ENCODE data around the gene MARK3. TPM values are rescaled to one million over a fixed set of nuclear protein-coding genes. Genes with fewer than 3 reads are reported as not detected.
"Not testable (repeated sequence)": the region's sequence is repeated elsewhere in the genome, so short reads cannot be mapped to it uniquely, and the experiment has no call there.

MARK3 gene
- total RNA-seq, 1 donor from 2014 or later, result 75.7 TPM

DNA sequence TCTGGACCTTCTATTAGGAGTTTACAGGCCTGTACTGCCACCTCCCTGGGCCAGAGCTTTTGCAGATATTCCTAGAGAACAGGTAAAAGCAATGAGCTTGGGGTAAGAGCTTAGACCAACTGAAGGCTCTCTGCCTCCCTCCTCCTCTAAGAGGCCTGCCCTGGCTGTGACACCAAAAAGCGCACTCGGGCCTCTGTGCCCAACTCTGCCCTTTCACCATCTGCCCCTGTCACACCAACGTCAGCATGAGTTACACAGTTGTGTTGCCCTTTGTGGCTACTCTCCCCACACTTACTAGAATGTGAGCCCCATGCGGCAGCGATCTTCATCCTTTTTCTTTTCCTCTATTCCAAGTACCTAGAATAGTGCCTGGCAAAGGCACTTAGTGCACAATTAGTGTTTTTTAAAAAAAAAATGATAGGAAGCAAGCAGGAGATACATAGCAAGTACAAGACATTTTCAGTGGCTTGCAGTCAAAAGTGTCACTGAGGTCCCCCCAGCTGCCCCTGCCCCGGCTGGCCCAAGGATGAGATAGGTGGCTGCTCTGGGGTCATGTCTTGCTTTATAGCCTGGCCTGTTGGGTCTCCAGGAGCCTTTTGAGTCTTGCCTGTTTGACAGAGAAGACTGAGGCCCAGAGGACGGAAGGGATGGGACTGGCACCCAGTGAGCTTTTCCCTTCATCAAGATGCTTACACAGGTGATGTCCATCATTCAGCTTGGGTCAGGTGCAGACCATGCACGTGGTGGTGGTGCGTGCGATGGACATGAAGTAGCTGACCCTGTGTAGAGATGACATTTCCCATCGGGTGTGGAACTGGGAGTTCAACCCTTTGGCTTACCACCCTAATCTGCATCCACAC, 124.9 kb downstream of the MARK3 start:
- DNase-seq (ENCODE audit: extremely low read depth, low read depth, low spot score), result no peak

- DNase-seq (ENCODE audit: extremely low read depth, low read depth, low spot score), result no peak
These were observed 125.8 kb downstream of the MARK3 start for GRCh38 chr14:103510724-103511693.

DNA sequence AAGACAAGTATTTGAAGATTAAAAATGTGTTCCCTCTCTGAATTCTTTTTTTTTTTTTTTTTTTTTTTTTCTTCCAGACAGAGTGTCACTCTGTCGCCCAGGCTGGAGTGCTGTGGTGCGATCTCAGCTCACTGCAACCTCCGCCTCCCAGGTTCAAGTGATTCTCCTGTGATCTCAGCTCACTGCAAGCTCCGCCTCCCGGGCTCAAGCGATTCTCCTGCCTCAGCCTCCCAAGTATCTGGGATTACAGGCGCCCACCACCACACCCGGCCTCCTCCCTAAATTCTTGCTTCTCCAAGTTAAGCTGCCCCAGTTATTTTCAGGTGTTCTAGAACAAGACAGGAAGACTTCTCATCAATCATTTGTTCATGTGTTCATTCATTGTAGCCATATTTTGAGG, 127.0 kb downstream of the MARK3 start:
- not testable (repeated sequence) for DNase-seq (ENCODE audit: extremely low read depth, low read depth, low spot score)

GRCh38 chr14:103512701-103513611, 127.7 kb downstream of the MARK3 start:
- no peak for DNase-seq (ENCODE audit: extremely low read depth, low read depth, low spot score)

DNA sequence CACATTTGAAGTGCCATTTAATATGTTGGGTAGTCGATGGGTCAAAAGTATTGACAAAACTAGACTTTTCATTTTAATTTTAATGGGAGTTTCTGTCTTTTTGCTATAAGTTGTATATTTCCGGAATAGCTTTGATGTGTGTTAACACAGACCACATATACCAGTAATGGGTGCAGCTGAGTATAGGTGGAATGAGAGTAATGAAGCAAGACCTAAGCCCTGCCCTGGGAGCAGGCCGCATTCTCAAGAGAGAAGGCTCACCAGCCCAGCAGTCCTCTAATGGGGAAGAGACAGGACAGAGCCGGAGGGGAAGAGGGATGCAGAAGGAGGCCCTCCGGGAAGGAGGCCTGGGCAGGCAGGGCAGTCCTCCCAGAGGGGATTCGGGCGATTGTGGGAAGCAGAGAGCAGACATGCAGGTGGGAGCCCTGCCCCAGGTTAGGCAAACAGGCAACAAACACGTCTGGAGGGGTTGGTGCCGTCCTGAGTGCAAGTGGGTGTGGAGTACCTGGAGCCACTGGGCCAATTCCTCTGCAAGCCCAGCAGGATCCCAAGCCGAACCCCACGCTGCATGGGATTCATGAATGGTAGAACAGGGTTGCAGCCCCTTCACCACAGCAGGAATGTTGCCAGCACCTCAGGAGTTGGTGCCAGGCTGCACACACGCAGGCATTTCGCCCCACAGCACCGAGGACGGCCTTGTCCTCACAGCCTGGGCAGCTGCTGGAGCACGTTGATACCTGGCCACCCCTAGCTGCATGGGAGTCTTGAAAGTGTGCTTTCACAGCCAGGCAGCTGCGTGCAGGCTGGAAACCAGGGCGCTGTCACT, 129.6 kb downstream of the MARK3 start:
- DNase-seq (ENCODE audit: extremely low read depth, low read depth, low spot score), result no peak

DNA sequence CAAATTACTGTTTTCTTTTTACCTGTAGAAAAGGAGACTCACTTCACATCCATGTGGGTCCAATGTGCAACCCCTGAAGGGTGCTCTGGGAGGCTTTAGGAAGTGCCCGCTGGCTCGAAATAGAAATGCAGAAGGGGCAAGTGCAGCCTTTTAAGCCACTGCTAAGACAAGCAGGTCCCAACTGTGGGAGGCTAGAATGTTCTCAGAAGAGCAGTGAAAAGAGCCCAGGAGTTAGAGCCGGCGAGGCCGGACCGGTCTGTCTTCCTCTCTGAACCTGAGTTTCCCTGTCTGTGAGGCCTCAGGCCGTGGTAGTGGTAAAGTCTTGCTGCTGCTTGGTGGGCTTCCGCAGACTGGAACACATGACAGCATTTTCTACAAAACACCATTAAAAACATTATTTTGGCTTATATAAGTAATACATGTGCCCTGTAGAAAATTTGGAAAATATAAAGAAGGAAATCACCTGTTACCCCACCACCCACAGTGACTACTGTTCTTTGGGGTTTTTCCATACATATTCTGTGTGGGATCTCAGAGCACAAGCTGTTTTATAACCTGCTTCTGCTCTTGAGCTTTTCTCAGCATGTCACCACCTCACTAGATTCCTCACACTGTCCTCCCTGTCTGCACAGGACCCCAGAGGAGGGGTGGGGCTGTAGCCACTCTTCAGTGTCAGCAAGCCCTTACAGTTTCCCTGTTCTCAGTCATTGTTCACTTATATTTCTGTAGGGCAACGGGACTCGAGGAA, 131.4 kb downstream of the MARK3 start:
- no peak for DNase-seq (ENCODE audit: extremely low read depth, low read depth, low spot score)

- no peak for DNase-seq (ENCODE audit: extremely low read depth, low read depth, low spot score)
These were observed 132.0 kb downstream of the MARK3 start for GRCh38 chr14:103517174-103517566.

GRCh38 chr14:103517721-103518421, 132.7 kb downstream of the MARK3 start:
- DNase-seq (ENCODE audit: extremely low read depth, low read depth, low spot score), result no peak

- no peak for DNase-seq (ENCODE audit: extremely low read depth, low read depth, low spot score)
These were observed 133.3 kb downstream of the MARK3 start for GRCh38 chr14:103518422-103519042.

GRCh38 chr14:103519043-103519836, 134.0 kb downstream of the MARK3 start:
- DNase-seq (ENCODE audit: extremely low read depth, low read depth, low spot score), result no peak

- DNase-seq (ENCODE audit: extremely low read depth, low read depth, low spot score), result no peak
These were observed 134.6 kb downstream of the MARK3 start for GRCh38 chr14:103519837-103520212.

DNA sequence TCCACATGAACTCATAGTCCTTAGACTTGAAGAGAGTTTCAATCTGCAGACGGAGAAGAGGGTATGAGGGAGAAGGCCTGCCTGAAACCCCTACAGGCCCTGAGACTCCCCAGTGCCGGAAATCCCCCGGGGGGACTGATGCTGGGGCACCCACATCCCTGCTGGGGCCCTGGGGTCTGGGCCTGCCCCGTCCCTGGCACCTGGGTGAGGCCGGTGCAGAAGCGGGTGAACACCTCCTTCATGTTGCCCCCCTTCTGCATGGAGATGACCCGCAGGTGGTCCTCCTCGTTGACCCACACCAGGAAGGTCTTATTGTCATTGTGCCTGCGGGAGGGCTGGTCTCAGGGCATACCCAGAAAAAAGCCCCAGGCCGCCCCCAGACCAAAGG, 135.0 kb downstream of the MARK3 start:
- no peak for DNase-seq (ENCODE audit: extremely low read depth, low read depth, low spot score)

GRCh38 chr14:103520657-103521437, 135.6 kb downstream of the MARK3 start:
- no peak for DNase-seq (ENCODE audit: extremely low read depth, low read depth, low spot score)

GRCh38 chr14:103521438-103521950, 136.3 kb downstream of the MARK3 start:
- DNase-seq (ENCODE audit: extremely low read depth, low read depth, low spot score), result no peak

DNA sequence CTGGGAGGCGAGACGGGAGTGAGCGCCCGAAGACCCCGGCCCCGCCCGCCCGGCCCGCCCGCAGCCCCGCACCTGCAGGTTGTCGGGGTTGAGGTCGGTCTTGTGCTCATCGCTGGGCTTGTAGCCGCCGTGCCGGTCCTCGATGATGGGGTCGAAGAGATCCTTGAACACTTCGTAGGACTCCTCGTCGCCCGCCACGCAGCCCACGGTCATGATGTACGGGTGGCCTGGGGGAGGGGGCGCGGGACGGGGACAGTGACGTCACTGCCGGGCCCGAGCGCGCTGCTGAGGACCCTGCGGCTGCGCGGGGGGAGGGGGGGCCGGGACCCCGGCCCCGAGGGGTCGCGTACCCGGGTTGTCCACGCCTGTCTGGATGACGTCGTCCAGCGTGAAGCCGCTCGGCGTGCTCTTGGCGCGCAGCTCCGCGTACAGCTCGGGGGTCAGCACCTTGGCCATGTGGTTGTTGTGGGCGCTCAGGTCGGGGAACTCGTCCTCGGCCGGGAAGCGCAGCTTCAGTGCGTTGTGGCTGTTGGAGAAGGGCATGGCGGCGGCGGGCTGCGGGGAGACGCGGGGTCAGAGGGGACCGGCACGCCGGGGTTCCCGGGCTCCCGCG, 136.8 kb downstream of the MARK3 start:
- DNase-seq (ENCODE audit: extremely low read depth, low read depth, low spot score), result no peak
